Measurements from ENCODE around the gene TTYH1. TPM values are rescaled to one million over a fixed set of nuclear protein-coding genes. Genes with fewer than 3 reads are reported as not detected.
"Not testable (repeated sequence)": the region's sequence is repeated elsewhere in the genome, so short reads cannot be mapped to it uniquely, and the experiment has no call there.

Gene TTYH1
- polyA plus RNA-seq, 1 donor: 8.2 TPM

DNA sequence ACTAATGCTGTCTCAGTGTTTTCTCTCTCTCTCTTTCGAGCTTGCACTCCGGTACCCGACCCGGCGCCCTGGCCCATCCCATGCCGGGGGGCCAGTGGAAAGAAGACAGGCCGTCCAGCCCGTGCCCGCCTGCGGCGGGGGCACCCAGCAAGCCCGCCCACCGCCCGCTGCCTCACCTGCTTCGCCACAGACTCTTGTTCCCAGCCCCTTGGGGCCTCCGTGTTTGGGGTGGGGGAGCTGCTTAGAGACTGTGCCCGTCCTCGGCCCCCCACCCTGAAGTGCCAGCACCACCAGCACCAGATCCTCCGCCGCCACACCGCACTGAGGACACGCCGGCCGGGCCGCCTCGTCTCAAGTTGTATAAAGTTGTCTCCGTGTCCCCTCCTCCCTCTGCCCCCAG lies 45.9 kb downstream of the TTYH1 start:
- no peak for DNase-seq
- Histone ChIP-seq H3K4me3 (ENCODE audit: low read length) (no peak overlapping the region), H3K36me3 (ENCODE audit: control insufficient read depth, insufficient read depth, low read length) (peaks cover 66% of the 10 kb centered on the region), H3K9me3 (ENCODE audit: control insufficient read depth, low read depth, low read length) (peaks cover 6% of the 10 kb centered on the region), H3K4me1 (ENCODE audit: control insufficient read depth, insufficient read depth, low read length) (peaks cover 33% of the 10 kb centered on the region), H3K27ac (ENCODE audit: low read length) (peak overlapping the region; percentile 42), H3K27me3 (ENCODE audit: control insufficient read depth, insufficient read depth, low read length) (no peaks in the 10 kb centered on the region)
- WGBS (ENCODE audit: insufficient coverage, low lambda C conversion rate): no CpG with 5 or more reads among the region's 27 CpGs

DNA sequence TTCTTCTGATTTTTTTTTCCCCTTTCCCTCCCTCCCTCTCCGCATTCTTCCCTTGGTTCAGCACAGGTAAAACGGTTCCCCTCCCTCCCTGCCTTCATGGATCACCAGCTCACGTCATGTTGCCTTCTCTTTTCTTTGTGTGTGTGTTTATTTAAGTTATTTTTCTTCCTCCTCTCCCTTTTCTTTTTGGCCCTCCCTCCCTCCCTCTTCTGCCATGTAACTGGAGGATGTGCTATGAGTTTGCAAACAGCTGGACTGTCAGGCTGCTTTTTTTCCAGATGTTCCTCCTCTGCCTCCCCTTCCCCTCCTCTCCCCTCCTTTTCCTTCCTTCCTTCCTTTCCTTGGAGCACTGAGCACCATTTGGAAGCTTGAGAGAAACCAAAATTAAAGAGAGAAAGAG lies 46.3 kb downstream of the TTYH1 start:
- 67% methylated on average over 3 of the region's 3 CpGs for WGBS (ENCODE audit: insufficient coverage, low lambda C conversion rate)
- Histone ChIP-seq H3K4me1 (ENCODE audit: control insufficient read depth, insufficient read depth, low read length) (peaks cover 37% of the 10 kb centered on the region), H3K9me3 (ENCODE audit: control insufficient read depth, low read depth, low read length) (peaks cover 6% of the 10 kb centered on the region), H3K4me3 (ENCODE audit: low read length) (no peak overlapping the region), H3K27me3 (ENCODE audit: control insufficient read depth, insufficient read depth, low read length) (no peaks in the 10 kb centered on the region), H3K27ac (ENCODE audit: low read length) (peak overlapping the region; percentile 98), H3K36me3 (ENCODE audit: control insufficient read depth, insufficient read depth, low read length) (peaks cover 64% of the 10 kb centered on the region)
- DNase-seq: no peak

DNA sequence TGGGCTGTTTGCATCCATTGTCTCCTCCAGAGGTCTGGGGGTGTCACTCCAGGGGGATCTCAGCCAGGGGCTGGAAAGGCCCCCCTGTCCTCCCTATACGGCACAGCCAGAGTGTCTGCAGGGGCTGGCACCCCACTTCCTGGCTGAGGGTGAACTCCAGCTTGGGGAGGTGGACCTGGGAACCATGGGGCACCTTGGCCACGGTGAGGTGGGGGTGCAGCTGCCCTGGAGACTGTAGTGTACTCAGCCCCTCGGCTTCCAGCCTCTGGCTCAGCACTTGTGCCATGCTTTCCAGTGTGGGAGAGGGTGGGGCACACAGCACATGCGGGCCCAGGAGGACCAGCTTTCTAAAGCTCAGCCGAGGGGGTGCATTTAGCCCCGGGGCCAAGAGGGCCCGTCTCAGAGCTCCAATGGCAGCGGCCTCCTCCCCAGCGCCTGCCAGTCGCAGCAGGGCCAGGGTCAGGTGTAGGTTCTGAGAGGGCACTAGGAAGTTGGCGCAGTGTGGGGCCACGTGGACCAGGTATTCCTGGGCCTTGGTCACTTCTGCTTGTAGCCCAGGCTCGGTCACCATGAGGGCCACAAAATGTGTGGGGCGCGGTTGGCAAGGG lies 46.9 kb downstream of the TTYH1 start:
- peak overlapping the region; percentile 98 for H3K27ac ChIP-seq (ENCODE audit: low read length)
- peak overlapping the region; percentile 62 for H3K4me3 ChIP-seq (ENCODE audit: low read length)
- H3K9me3 ChIP-seq (ENCODE audit: control insufficient read depth, low read depth, low read length): peaks cover 6% of the 10 kb centered on the region
- DNase-seq: peak in 1 of 2 donors; percentile 40
- peaks cover 42% of the 10 kb centered on the region for H3K4me1 ChIP-seq (ENCODE audit: control insufficient read depth, insufficient read depth, low read length)
- no CpG with 5 or more reads among the region's 15 CpGs for WGBS (ENCODE audit: insufficient coverage, low lambda C conversion rate)
- no peaks in the 10 kb centered on the region for H3K27me3 ChIP-seq (ENCODE audit: control insufficient read depth, insufficient read depth, low read length)
- peaks cover 59% of the 10 kb centered on the region for H3K36me3 ChIP-seq (ENCODE audit: control insufficient read depth, insufficient read depth, low read length)

DNA sequence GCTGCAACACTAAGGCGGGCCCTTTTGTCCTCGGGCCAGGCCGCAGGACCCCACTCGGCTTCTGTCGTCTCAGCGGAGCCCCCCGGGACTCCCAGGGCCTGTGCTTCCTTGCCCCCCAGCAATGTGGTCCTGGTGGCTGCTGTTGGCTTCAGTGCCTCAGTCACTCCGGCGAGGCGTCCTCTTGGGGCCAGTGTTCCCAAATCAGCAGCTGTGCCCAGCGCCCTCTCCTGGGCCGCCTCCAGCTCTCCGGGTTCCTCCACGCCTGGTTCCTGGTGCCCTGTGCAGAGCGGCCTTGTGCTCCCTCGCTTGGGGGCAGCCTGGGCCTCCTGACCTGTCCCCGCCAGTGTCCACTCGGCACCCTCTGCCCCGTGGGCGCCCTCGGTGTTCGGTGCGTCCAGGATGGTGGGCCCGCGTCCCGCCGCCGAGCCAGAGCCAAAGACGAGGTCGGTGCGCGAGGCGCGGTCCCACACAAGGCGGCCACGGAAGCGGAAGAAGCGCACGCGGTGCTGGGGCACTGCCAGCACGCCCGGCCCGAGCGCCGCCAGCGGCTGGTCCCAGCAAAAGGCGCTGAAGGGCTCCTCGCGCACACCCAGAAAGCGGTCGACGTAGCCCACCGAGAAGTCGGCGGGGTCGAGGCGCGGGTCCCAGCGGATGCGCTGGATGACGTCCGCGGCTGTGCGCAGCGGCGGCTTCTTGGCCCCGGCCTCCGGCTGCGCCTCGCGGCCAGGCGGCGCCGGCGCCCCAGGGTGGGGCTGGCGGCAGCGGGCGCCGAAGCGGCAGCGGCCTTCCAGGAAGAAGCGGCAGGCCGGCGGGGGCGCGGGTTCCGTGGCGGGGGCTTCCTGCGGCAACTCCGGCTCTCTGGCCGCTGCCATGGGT lies 47.6 kb downstream of the TTYH1 start:
- H3K9me3 ChIP-seq (ENCODE audit: control insufficient read depth, low read depth, low read length): peaks cover 6% of the 10 kb centered on the region
- H3K27me3 ChIP-seq (ENCODE audit: control insufficient read depth, insufficient read depth, low read length): no peaks in the 10 kb centered on the region
- peak overlapping the region; percentile 98 for H3K27ac ChIP-seq (ENCODE audit: low read length)
- peaks cover 47% of the 10 kb centered on the region for H3K4me1 ChIP-seq (ENCODE audit: control insufficient read depth, insufficient read depth, low read length)
- peak overlapping the region; percentile 62 for H3K4me3 ChIP-seq (ENCODE audit: low read length)
- peak in 1 of 2 donors; percentile 82 for DNase-seq
- WGBS (ENCODE audit: insufficient coverage, low lambda C conversion rate): no CpG with 5 or more reads among the region's 91 CpGs
- peaks cover 53% of the 10 kb centered on the region for H3K36me3 ChIP-seq (ENCODE audit: control insufficient read depth, insufficient read depth, low read length)

DNA sequence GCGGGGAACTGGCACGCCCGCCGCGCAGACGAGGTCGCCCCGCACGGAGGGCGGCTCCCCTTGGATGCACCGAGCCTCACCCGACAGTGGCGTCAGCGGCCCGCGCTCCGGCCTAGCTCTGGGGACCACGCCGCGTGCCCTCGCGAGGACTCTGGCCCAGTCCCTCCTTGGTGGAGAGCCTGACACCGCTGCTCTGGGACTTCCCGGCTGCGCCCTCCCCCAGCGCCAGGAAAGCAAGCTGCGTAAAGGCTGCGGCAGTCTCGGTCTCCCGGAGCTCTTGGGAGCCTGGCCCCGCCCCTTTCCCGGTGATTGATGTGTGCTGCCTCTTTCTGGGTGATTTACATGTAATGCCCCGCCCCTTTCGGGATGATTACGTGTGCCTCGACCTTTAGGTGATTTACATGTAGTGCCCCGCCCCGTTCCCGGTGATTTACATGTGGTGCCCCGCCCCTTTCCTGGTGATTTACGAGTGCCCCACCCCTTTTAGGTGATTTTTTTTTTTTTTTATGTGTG lies 48.3 kb downstream of the TTYH1 start, which contains the start of gene LENG9:
Gene LENG9, minus strand, starts transcription at position 248 of the 513 bp plus-strand sequence. CDS start 252 bp downstream, outside the sequence.
- no CpG with 5 or more reads among the region's 41 CpGs for WGBS (ENCODE audit: insufficient coverage, low lambda C conversion rate)
- peak; percentile 99 for DNase-seq

DNA sequence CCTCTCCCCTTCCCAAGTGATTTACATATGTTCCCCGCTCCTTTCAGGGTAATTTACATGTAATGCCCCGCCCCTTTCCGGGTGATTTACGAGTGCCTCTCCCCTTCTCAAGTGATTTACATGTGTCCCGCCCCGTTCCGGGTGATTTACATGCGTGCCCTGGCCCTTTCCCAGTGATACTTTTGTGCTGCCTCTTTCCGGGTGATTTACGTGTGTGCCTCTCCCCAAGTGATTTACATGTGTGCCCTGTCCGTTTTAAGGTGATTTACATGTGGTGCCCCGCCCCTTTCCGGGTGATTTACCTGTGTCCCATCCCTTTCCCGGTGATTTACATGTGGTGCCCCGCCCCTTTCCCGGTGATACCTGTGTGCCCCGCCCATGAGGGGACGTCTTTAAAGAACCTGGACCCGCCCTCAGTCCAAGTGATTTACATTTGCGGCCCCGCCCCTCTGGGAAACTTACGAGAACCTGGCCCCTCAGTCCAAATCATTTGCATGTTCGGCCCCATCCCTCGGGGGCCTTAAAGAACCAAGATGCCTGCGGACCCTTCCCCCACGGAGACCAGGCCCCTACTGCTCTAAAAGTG lies 48.9 kb downstream of the TTYH1 start:
- Histone ChIP-seq H3K4me1 (ENCODE audit: control insufficient read depth, insufficient read depth, low read length) (peaks cover 54% of the 10 kb centered on the region), H3K4me3 (ENCODE audit: low read length) (peak overlapping the region; percentile 54), H3K36me3 (ENCODE audit: control insufficient read depth, insufficient read depth, low read length) (peaks cover 41% of the 10 kb centered on the region), H3K9me3 (ENCODE audit: control insufficient read depth, low read depth, low read length) (peaks cover 6% of the 10 kb centered on the region), H3K27ac (ENCODE audit: low read length) (peak overlapping the region; percentile 98), H3K27me3 (ENCODE audit: control insufficient read depth, insufficient read depth, low read length) (no peaks in the 10 kb centered on the region)
- peak; percentile 94 to 98 for DNase-seq
- WGBS (ENCODE audit: insufficient coverage, low lambda C conversion rate): no CpG with 5 or more reads among the region's 26 CpGs

More for the DNA sequence above, 48.3 kb downstream of the TTYH1 start, which contains the start of gene LENG9:
- Histone ChIP-seq H3K27ac (ENCODE audit: low read length) (peak within 1 kb of the TSS; percentile 98), H3K27me3 (ENCODE audit: control insufficient read depth, insufficient read depth, low read length) (no peaks in the 10 kb centered on the region), H3K4me1 (ENCODE audit: control insufficient read depth, insufficient read depth, low read length) (peaks cover 50% of the 10 kb centered on the region), H3K36me3 (ENCODE audit: control insufficient read depth, insufficient read depth, low read length) (peaks cover 46% of the 10 kb centered on the region), H3K4me3 (ENCODE audit: low read length) (peak within 1 kb of the TSS; percentile 62), H3K9me3 (ENCODE audit: control insufficient read depth, low read depth, low read length) (peaks cover 6% of the 10 kb centered on the region)

DNA sequence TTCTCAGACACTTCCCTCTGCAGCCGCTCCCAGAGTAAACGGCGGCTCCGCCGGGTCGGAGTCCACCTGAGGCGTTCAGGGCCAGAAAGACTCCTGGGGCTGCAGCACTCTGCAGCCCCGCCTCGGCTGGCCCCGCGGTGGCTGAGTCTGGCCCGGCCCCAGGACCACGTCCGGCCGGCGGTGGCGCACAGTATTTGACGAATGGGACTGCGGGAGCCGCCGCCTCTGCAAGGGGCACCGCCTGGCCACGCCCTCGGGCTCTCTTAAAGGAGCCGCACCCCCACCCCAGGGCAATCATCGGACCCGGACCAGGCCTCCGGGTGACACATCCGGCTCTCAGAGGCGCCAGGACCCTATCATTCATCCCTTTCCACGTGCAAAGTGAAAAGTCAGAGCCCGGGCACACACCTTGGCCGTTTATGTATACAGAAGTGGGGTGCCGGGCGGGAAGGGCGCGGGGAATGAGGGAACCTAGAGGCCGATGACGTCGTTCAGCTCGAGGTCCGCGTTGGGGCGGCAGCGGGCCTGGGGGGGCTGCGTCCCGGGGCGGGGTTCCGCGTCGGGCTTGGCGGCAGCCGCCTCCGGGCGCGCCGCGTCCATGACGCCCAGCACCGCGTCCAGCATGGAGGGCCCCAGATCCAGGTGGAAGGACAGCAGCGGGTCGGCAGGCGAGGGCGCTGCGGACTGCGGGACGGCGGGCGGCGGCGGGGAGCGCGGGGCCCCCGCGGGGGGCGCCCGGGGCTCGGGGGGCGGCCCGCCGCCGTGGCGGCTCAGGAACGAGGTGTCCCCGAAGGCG lies 49.6 kb downstream of the TTYH1 start:
- peaks cover 6% of the 10 kb centered on the region for H3K9me3 ChIP-seq (ENCODE audit: control insufficient read depth, low read depth, low read length)
- WGBS (ENCODE audit: insufficient coverage, low lambda C conversion rate): no CpG with 5 or more reads among the region's 87 CpGs
- no peaks in the 10 kb centered on the region for H3K27me3 ChIP-seq (ENCODE audit: control insufficient read depth, insufficient read depth, low read length)
- H3K27ac ChIP-seq (ENCODE audit: low read length): peak overlapping the region; percentile 98
- peaks cover 37% of the 10 kb centered on the region for H3K36me3 ChIP-seq (ENCODE audit: control insufficient read depth, insufficient read depth, low read length)
- H3K4me3 ChIP-seq (ENCODE audit: low read length): peak overlapping the region; percentile 54
- peaks cover 56% of the 10 kb centered on the region for H3K4me1 ChIP-seq (ENCODE audit: control insufficient read depth, insufficient read depth, low read length)
- DNase-seq: peak; percentile 95 to 98

DNA sequence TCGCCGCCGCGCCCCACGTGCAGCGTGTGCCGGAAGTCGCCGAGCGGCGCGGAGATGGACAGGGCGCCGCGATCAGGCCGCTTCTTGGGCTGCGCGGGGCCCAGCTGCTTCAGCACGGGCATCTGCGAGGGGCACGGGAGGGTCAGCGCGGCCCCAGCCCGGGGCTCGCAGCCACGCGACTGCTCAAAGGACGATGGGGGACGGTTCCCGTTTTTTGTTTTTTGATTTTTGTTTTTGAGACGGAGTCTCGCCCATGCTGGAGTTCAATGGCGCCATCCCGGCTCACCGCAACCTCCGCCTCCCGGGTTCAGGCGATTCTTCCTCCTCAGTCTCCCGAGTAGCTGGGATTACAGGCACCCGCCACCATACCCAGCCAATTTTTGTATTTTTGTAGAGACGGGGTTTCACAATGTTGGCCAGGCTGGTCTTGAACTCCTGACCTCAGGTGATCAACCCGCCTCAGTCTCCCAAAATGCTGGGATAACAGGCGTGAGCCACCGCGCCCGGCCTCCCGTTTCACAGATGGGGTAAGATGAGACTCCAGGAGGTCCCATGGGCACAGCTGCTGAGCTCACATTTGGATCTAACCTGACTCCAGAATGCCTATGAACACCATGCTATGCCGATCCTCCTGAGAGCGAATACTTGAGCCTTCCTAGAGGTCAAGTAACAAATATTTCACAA lies 50.3 kb downstream of the TTYH1 start:
- peak overlapping the region; percentile 98 for H3K27ac ChIP-seq (ENCODE audit: low read length)
- H3K36me3 ChIP-seq (ENCODE audit: control insufficient read depth, insufficient read depth, low read length): peaks cover 32% of the 10 kb centered on the region
- no peaks in the 10 kb centered on the region for H3K27me3 ChIP-seq (ENCODE audit: control insufficient read depth, insufficient read depth, low read length)
- WGBS (ENCODE audit: insufficient coverage, low lambda C conversion rate): no CpG with 5 or more reads among the region's 49 CpGs
- no peak overlapping the region for H3K4me3 ChIP-seq (ENCODE audit: low read length)
- peaks cover 6% of the 10 kb centered on the region for H3K9me3 ChIP-seq (ENCODE audit: control insufficient read depth, low read depth, low read length)
- H3K4me1 ChIP-seq (ENCODE audit: control insufficient read depth, insufficient read depth, low read length): peaks cover 63% of the 10 kb centered on the region
- no peak for DNase-seq

DNA sequence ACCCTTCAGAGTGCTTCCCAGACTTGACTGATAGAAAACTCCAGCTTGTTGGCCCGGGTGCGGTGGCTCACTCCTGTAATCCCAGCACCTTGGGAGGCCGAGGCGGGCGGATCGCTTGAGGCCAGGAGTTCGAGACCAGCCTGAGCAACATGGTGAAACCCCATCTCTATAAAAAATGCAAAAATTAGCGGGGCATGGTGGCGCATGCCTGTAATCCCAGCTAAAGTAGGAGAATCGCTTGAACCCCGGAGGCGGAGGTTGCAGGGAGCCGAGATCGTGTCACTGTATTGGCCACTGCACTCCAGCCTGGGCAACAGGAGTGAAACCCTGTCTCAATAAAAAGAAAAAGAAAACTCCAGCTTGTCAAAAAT lies 50.8 kb downstream of the TTYH1 start:
- not testable (repeated sequence) for H3K27me3 ChIP-seq (ENCODE audit: control insufficient read depth, insufficient read depth, low read length); H3K4me3 ChIP-seq (ENCODE audit: low read length); DNase-seq; H3K9me3 ChIP-seq (ENCODE audit: control insufficient read depth, low read depth, low read length)
- peaks cover 64% of the 10 kb centered on the region for H3K4me1 ChIP-seq (ENCODE audit: control insufficient read depth, insufficient read depth, low read length)
- H3K36me3 ChIP-seq (ENCODE audit: control insufficient read depth, insufficient read depth, low read length): peaks cover 27% of the 10 kb centered on the region
- no CpG with 5 or more reads among the region's 14 CpGs for WGBS (ENCODE audit: insufficient coverage, low lambda C conversion rate)
- H3K27ac ChIP-seq (ENCODE audit: low read length): peak overlapping the region; percentile 98

All from large intestine (tissue), 3 donors.